ENCODE data around the gene OXER1.
"Not testable (repeated sequence)": the region's sequence is repeated elsewhere in the genome, so short reads cannot be mapped to it uniquely, and the experiment has no call there.

OXER1 gene

DNA sequence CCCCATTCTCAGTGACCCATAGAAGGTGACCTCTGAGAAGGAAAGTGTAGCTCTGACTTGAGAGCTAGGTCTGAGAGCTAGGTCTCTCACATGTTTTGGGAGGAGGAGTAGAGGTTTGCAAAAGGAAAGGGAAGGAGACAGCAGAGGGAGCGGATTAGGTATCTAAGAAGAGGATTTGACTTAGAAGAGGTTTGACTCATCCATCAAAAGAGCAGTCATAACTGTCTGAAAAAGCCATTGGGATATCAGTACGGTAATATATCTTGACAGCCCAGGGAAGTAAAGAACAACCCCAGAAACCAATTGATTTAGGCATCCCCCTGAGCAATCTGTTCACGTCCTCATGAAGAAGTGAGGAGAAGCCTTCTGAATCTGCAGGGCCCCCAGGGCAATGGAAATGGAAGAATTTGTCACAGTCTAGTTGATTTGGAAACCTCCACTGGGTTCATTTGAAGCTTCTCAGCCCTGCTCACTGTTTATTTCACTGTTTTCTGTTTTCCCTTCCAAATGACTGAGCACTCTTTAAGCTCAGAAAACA lies 19.3 kb downstream of the OXER1 start:
- no peak for DNase-seq

DNA sequence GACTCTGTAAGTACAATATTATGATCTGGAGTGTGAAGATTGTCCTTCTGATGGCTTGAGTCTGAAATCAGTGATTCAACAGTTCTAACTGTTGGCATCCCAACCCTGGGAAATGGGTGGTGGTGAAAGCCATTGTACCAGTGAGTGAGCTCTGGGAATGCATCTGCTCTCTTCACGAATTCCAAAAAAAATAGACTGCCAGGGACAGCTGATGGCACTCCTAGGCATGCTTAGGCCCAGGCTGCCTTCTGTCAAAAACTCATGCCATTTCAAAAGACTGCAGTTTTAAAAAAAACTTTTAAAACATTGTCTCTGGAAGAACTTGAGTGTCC lies 20.3 kb downstream of the OXER1 start:
- DNase-seq, result no peak

DNA sequence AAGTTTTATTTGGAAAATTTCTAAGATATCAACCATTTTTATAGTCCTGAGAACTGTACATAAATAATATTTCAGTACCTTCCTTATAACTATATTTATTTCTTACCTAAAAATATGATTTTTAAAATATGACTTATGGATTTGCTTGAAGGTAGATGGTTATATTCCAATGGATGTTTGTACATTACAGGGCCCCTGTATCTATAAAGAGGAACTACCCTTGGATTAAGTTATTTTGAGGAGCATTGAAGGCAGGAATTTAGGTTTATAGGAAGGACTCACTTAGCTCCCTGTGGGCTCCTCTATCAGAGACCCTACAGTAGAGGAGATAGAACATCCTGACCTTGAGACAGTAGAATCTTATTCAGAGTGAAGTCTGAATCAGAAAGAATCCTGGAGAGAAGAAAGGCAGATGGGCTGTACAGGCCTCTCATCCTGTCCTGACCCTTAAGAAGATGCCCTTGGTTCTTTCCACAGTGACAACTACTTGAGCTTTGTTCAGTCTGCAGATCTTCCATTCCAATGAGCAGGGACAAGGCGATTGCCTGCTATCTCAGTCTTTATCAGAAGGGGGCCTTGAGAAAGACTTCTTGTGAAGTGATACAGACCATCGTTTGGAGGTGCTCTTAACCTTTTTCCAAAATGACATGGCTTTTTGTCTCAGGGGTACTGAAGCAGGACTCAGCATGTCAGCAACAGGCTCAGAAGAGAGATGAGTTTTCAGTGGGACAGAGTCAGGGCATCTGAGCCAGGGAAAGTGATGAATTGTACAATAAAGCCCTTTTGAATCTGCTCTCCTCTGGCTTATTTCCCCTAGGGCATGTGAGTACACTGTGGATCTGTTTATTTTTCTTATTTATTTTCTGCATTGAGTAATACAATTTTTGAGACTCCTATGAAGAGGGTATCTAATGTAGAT lies 20.9 kb downstream of the OXER1 start:
- no peak for DNase-seq

DNA sequence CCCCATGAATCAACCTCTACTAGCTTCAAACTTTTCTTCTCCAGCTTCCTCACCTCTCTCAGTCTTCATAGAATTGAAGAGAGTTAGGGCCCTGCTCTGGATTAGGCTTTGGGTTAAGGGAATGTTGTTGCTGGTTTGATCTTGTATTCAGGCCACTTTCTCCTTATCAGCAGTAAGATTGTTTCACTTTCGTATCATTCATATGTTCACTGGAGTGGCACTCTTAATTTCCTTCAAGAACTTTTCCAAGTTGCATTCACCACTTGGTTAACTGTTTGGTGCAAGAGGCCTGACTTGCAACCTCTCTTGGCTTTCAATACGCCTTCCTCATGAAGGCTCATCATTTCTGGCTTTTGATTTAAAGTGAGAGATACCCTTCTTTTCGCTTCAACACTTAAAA lies 22.8 kb downstream of the OXER1 start:
- no peak for DNase-seq

DNA sequence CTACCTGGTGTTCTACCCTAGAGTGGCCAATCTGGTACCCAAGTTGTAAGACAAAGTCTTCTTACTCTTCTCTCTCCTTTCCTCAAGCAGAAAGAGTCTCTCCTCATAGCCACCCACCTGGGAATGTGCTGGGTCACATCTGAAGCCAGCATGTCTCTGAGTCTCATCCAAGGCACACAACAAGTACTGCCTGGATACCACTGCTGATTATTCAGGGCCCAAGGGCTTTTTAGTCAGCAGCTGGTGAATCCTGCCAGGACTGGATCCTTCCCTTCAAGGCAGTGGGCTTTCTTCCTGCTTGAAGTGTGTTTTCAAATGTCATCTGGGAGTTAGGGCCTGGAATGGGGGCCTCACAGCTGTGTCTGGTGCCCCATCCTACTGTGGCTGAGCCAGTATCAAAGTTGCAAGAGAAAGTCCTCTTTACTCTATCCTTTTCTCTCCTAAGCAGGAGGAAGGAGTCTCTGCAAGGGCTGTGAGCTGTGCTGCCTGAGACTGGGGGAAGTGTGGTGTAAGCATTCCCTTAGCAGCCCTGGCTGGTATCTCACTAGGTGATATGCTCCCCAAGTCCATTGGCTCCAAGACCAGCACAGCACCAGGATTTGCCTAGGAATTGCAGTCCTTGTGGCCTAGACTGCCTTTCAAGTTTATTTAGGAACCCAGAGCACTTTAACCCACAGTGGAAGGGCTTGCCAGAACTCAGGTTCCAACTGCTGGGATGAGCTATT lies 27.2 kb downstream of the OXER1 start:
- no peak for DNase-seq

DNA sequence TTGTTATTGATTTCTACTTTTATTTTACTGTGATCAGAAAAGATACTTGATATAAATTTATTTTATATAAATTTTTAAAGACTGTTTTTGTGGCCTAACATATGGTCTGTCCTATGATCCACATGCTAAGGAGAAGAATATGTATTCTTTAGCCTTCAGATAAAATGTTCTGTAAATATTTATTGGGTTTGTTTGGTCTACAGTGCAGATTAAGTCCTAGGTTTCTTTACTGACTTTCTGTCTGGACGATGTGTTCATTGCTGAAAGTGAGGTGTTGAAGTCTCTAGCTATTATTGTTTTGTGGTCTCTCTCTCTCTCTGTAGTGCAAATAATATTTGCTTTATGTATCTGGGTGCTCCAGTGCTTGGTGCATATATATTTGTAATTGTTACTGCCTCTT lies 30.1 kb downstream of the OXER1 start:
- DNase-seq, result no peak

DNA sequence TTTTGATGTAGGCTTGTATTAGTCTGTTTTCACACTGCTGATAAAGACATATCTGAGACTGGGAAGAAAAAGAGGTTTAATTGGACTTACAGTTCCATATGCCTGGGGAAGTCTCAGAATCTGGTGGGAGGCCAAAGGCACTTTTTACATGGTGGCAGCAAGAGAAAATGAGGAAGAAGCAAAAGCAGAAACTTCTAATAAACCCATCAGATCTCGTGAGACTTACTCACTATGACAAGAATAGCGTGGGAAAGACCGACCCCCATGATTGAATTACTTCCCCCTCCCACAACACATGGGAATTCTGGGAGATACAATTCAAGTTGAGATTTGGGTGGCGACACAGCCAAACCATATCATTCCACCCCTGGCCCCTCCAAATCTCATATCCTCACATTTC lies 32.6 kb downstream of the OXER1 start:
- DNase-seq, result not testable (repeated sequence)

DNA sequence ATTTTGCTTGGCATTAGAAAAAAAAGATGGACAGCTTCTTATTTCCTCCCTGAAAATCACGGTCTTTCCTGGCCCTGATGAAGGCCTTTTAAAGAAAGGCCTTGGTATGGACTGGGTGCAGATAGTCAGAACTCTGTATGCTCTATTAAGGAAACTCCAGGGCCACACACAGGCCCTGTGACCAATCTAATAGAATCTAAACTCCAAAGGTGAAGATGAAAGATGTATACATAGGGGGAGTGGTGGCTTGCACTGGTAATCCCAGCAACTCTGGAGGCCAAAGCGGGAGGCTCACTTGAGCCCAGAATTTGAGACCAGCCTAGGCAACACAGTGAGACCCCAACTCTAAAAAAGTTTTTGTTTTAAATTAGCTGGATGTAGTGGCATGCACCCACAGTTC lies 37.3 kb downstream of the OXER1 start:
- DNase-seq, result no peak

DNA sequence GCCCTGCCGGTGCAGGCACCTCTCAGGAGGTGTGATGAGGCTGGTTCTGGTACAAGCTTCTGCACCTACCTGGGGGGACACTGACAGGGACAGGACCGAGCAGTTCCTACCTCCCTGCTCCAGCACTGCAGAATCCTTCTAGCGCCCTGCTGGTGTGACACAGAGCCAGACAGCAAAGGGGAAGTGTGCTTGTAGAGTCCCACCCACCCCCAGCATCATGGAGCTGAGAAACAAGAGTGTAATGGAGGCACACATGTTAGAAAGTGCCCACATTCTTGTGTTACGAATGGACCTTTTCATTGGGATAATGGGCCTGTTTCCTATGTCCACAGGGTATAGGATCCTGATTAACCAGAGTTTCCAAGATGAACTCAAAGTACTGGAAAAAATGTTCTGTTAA lies 38.3 kb downstream of the OXER1 start:
- no peak for DNase-seq

DNA sequence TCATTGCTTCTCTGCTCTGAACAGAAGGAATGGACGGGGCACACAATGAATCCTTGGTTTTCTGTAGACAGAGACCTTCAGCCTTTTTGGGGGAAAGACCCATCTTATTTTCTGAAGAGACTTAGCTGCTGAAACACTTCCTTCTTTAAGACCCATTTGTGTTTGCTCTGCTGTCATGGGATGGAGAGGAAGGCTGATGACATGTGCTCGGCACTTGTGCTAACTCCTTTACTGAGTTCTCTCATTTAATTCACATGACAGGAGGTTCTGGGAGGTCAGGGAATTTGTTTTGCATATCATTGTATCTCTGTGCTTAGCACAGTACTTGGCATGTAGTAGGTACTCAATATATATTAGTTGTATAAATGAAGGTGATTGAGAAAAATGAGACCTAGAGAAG lies 39.0 kb downstream of the OXER1 start:
- no peak for DNase-seq

DNA sequence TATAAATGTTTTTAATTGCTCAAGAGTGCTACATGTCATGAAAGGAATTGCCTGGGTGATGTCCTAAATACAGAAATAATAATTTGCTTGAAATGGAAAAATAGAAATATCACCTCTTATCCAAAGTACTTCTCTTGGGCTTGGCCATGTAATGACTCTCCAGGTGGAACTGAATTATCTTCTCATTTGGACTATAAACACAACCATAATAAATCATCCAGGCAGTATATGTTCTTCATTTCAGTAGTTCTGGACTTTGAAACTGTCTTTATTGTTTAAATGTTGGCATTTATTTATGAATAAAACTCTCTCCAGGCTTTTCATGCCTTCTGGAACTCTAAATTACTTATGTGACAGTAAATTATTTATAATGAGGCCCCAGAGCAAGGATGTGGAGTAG lies 40.5 kb downstream of the OXER1 start:
- no peak for DNase-seq

DNA sequence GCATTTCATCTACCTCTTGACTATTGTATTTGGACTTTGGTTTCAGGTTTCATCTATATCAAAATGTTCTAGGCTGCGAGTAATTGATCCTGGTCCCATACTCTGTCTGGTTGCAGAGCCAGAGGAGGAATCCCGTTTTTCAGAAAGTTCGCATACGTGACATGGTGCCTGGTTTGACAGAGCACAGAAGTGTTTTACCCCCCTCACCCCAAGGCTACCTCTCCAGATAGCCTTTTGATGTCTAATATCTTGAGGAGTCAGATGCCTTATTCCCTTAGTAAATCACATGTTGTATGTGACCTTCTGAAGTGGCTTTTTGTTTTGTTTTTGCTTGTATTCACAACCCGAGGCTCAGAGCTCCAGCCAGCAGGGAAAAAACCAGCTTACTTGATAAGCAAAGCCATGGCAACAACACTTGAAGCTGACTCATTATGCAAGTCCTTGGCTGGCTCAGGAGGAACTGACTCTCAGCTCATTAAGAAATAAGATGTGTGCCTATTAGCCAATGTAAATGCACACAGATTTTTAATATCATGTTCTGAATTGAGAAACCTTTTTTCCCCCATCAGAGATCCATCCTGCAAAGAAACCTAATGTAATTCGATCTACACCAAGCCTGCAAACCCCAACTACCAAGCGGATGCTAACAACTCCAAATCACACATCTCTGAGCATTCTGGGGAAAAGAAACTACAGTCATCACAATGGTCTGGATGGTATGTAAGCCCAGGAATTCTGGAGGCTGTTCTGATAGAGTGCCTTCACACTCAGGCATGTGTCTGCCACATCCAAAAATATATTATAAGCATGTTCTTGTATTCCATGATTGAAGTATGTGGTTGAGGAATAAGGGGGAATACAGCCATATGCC lies 41.4 kb downstream of the OXER1 start:
- DNase-seq, result no peak

DNA sequence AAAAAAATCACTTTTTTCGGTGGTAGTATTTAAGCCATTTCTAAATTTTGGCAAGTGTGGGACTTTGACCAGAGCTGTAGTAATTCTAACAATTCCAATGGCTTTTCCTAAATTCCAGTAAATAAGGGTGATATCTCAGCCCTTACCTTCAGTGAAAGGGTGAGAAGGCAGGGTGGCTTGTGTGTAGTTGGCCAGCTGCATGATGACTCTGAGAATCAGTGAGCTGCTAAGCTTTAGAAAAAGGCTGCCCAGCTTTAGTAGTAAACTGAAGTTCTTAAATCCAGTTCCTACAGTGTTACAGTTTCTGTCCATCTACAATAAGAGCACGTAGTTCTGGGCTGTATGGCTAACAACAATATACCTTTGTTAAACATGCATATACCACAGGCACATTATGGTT lies 42.0 kb downstream of the OXER1 start:
- no peak for DNase-seq

DNA sequence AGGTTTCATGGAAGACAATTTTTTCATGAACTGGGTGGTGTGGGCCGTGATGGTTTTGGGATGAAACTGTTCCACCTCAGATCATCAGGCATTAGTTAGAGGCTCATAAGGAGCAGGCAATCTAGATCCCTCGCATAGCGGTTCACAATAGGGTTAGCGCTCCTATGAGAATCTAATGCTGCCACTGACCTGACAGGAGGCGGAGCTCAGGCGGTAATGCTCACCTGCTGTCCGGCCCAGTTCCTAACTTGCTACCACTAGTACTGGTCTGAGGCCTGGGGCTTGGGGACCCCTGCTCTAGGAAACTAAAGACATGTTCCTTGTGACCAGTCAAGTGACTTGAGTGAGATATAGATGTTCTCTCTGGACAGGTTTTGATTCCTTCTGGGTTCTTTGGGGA lies 49.2 kb downstream of the OXER1 start:
- no peak for DNase-seq

DNA sequence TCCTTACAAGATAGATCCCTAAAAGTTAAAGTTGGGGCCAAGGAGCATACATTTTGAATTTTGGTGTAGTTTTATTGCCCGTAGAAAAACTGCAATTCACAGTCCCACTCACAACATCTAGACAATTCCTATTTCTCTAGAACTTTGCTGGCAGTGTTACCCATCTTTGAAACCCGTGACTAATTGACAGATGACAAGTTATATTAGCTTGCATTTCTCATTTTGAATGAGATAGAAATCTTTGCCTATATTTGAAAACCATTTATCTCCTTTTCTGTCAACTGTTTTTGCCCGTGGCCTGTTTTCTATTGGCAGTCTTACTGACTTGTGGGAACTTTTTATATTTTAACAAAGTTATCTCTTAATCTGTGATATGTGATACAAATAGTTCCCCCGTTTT lies 50.0 kb downstream of the OXER1 start:
- DNase-seq, result no peak

DNA sequence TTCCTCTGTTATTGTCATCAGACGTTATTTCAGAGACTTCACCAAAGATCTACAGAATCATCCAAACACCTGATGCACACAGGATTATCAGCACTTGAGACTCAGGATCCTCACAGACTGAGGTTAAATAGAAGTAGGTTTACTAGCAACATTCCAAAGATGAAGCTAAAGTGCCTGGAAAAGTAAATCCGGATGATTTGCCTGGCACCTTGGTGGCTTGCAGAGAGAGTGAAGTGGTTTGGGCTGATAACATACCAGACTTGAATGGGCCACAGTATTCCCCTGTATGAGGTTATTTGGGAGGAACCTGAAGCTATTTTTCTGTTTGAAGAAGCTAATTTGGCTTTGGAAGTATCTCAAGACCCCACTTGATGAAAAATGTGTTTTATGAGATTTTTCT lies 51.0 kb downstream of the OXER1 start:
- DNase-seq, result no peak

All from NCI-H526 treated with DMSO at 0.1 percent for 48 hours (cell line).